ENCODE data around the gene DNM1.
A peak's percentile ranks its signal among the peaks of the same experiment; 100 is the strongest.

The DNM1 gene

GRCh38 chr9:128206484-128206883, 3.3 kb downstream of the DNM1 start:
- DNase-seq, result no peak

DNA sequence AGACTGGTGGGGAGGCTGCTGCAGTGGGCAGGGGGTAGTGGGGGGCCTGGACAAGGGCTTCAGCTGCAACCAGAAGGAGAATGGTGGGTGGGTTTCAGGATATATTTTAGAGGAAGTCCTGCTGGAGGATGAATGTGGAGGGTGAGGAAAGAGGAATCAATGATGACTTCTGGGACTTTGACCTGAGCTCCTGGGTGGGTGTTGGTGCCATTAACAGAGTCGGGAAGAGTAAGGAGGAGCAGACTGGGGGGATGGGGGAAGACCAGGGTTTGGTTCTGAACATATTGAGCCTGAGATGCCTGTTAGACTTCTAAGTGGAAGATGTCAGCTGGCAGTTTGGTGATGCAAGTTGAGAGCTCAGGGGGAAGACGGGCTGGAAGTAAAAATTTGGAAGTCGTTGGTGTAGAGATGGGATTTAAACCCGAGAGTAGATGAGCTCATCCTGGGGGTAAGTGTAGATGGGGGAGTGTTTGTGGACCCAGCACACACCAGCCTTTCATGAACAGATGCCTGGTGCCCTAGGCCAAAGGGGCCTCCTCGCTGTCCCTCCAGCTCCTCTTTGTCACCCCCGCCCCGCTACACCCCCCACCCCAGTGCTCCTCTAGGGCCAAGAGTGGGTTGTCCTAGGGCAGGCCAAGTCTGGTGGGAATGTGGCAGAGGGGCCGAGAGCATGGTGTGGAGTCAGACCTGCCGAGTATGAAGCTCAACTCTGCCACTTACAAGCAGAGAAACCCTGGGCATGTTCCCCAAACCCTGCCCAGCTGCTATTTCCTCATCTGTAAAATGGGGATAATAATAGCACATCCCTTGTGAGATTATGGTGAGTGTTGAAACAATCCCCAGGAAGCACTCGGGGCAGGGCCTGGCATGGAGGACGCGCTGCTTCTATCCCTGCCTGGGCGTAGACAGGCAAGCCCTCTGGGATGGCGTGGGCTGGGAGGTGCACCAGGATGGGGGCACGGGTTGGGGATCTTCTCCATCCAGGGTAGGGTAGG, 4.0 kb downstream of the DNM1 start:
- DNase-seq, result no peak

GRCh38 chr9:128208386-128208785, 5.2 kb downstream of the DNM1 start:
- no peak for DNase-seq

- DNase-seq, result no peak
Measured at GRCh38 chr9:128208946-128209669, 5.9 kb downstream of the DNM1 start.

DNA sequence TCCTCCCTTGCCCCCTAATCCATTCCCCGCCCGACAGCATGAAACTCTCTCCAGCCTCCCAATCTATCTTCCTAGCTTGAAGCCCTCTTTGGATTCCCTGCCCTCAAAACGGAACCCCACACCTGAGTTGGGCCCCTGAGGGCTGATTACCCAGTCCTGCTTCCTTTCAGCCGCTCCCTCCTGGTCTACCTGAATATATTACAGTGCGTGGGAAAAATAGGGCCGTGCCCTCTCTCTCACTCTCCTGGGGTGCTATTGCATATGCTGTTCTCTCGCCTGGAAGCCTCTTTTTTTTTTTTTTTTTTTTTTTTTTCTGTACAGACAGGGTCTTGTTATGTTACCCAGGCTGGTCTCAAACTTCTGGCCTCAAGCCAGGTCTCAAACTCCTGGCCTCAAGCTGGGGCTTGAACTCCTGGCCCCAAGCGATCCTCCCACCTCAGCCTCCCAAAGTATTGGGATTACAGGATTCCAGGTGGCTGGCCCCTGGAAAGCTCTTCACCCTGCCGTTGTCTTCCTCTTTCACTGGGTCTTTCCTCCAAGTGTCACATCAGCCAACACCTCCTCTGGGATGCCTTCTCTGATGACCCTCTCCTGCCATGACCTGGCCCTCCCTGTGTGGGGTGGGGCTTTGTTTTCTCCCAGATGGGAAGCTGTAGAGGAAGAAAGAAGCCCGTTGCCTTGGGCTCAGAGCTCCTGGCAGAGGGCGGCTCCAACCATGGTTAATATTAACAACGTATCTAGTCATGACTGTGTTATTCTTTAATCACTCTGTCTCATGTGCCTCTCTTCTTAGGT, 8.2 kb downstream of the DNM1 start:
- no peak for DNase-seq

DNA sequence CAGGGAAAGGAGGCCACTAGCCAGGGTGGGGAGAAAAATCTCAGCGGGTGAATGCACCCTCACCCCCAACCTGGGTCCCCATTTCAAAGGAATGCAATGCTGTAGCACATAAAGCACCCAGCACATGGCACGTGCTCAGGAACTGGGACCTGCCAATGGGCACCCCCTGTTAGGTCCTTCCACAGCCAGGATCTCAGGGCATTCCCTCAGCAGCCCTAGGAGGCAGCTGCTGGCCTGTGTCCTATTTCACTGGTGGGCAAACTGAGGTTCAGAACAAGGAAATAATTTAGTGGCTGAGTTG, 8.8 kb downstream of the DNM1 start:
- DNase-seq, result no peak

GRCh38 chr9:128213746-128214497, 10.7 kb downstream of the DNM1 start:
- DNase-seq, result no peak

- DNase-seq, result no peak
Measured at GRCh38 chr9:128214571-128215490, 11.7 kb downstream of the DNM1 start.

DNA sequence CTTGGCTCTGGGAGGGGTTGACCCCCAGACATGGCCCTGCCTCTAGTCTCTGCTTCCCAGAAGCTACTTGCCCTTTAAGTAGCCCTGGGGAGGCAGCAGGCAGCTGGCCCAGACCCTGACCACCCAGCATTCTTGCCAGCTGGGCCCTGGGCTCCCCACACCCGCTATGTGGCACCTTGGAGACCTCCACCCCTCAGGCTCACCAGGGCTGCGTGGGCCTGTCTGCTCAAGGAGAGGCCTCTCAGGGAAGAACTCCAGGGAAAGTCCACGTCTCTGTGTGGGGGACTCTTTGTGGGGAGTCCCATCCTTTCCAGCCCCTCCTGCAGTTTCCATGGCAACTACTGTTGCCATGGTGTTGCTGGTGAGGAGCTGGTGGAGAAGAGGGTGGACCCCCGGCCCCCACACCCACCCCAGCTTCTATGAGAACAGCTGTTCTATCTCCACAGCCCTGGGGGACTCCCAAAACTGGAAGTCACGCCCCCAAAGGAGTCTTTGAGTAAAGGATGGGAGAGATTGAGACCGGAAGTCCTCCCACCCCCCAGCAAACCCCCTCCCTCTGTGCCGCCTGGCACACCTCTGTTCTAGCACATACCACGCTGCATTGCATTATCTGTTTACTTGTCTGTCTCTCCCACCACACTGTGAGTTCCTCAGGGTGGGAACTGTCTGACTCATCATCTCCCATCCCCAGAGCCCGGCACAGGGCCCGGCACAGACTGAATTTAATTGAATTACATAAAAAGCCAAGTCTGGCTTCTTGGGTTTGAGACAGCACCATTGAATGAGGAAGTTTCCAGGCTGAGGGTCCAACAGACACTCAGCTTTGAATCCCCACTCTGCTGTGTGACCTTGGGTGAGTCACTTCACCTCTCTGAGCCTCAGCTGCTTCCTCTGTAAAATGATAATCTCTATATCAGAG, 12.6 kb downstream of the DNM1 start:
- DNase-seq, result no peak

GRCh38 chr9:128216781-128217553, 13.8 kb downstream of the DNM1 start:
- DNase-seq, result peak; percentile 70

- no peak for DNase-seq
Measured at GRCh38 chr9:128218172-128218517, 15.0 kb downstream of the DNM1 start.

- DNase-seq, result peak; percentile 98
Measured at GRCh38 chr9:128218518-128219389, 15.6 kb downstream of the DNM1 start.

DNA sequence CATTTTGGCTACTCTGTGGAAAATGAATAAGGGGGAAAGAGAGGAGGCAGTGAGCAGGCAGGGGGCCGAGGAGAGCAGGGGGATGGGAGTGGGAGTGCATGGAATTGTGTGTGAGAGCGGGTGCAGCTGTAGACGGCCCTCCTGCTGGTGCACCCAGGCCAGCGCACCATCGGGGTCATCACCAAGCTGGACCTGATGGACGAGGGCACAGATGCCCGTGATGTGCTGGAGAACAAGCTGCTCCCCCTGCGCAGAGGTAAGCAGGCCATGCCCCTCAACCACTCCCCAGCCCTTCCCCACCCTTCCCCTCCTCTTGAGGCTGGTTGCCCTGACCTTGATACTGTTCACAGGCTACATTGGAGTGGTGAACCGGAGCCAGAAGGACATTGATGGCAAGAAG, 16.7 kb downstream of the DNM1 start:
- DNase-seq, result no peak

GRCh38 chr9:128222026-128222425, 18.8 kb downstream of the DNM1 start:
- no peak for DNase-seq

DNA sequence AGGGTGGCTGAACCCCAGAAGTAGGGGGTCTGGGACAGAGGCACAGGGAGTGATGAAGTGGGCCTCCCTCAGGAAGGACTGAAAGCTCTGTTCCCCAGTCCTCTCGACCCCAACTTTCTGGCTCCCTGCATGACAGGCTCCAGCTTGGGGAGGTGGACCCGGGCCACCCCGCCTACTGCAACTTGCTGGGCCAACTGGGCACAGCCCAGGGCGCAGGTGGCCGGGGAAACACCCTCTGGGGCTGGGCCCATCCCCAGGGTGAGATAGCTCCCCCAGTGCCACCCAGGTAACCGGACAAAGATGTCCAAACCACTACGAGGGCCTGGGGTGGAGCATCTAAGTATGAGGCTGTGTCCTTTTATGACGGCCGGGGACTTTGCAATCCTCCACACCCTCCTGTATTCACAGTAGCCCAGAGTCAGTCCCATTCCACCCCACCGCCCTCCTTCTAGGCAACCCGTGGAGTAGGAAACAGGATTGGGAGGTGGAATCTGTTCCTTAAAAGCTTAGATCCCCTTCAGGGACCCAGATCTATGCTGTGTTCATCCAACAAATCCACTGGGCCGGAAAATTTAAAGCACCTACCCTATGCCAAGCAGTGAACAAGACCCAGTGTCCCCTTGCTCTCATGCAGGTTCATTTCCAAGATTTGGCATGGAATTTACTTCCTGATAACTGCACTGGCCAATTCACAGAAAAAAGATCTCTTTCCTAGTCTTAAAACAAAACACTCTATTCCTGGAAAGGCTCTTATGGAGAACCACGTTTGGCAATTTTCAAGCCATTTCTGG, 19.9 kb downstream of the DNM1 start:
- no peak for DNase-seq

GRCh38 chr9:128224877-128225276, 21.7 kb downstream of the DNM1 start:
- DNase-seq, result no peak

DNA sequence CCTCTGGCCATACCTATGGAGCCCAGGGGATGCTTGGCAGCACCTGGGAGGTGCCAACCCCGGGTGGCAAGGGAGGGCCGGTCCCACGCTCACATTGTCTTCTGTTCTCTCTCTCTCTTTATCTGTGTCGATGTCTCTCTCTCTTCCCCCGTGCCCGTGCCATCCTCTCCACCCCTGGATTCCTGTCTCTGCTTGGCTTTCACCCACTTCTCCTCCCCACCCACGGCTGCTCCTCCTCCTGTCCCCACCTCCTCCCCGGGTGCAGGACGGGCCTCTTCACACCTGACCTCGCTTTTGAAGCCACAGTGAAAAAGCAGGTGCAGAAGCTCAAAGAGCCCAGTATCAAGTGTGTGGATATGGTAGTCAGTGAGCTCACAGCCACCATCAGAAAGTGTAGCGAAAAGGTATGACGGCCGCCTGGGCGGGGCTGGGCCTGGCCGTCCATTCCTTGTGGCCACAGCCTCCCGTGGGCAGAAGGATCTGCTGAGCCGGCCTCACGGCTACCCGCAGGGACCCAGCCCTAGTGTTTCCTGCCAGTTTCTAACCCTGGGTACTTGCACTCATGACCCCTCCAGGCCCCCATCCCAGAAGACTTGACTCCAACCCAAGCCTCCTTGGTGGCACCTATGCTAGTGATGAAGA, 22.7 kb downstream of the DNM1 start:
- peak; percentile 48 for DNase-seq

Data from RPMI8226 (cell line).